Ectodermal cell (in vitro differentiated cells): ENCODE data around the gene MFAP5.
"Not testable (repeated sequence)": the region's sequence is repeated elsewhere in the genome, so short reads cannot be mapped to it uniquely, and the experiment has no call there.

Source experiments
- H3K27ac ChIP-seq: 2 replicates; pipeline ENCODE4 v1.7.0; 2013; ENCODE audit warnings: mild to moderate bottlenecking, low read depth, low read length; ENCODE audit not compliant: insufficient read depth, poor library complexity, severe bottlenecking
- H3K27me3 ChIP-seq: 2 replicates; pipeline ENCODE4 v1.7.0; 2013; ENCODE audit warnings: mild to moderate bottlenecking, low read length; ENCODE audit not compliant: insufficient read depth, control insufficient read depth, poor library complexity, severe bottlenecking
- H3K36me3 ChIP-seq: one replicate; pipeline ENCODE4 v1.7.0; 2013; ENCODE audit warnings: low read length; ENCODE audit not compliant: control insufficient read depth, insufficient read depth
- H3K4me1 ChIP-seq: one replicate; pipeline ENCODE4 v1.7.0; 2013; ENCODE audit warnings: low read length; ENCODE audit not compliant: control insufficient read depth, insufficient read depth
- H3K4me3 ChIP-seq: 2 replicates; pipeline ENCODE4 v1.7.0; 2013; ENCODE audit warnings: low read depth, low read length, control low read depth; ENCODE audit not compliant: insufficient read depth
- H3K9me3 ChIP-seq: 2 replicates; pipeline ENCODE4 v1.7.0; 2013; ENCODE audit warnings: mild to moderate bottlenecking, low read length, moderate library complexity; ENCODE audit not compliant: control insufficient read depth
- WGBS, 2 experiments: methylation state at CpG; one replicate each; pipeline ENCODE4 v1.1.7; 2013; ENCODE audit warnings: missing lambda C conversion rate in 2 of 2; 5-methylcytosine and 5-hydroxymethylcytosine counted together

Gene MFAP5

DNA sequence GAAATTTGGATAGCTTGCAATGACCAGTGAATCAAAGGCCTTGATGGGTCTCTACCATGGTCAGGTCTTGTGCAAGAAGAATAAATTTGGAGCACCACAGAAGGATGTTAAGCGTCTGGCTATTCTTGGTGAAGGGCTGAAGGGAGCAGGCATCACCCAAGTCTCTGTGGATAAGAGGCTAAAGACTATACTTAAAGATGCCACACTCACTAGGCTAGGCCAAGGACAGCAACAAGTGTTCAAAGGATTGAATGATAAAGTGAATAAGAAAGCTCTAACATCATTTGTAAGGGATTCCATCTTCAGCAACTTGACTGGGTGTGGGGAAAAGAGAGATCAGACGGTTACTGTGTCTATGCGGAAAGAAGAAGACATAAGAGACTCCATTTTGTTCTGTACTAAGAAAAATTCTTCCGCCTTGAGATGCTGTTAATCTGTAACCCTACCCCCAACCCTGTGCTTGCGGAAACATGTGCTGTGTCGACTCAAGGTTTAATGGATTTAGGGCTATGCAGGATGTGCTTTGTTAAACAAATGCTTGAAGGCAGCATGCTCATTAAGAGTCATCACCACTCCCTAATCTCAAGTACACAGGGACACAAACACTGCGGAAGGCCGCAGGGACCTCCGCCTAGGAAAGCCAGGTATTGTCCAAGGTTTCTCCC is 27.2 kb downstream of the MFAP5 start:
- H3K36me3 ChIP-seq, H3K4me1 ChIP-seq, H3K27ac ChIP-seq, H3K27me3 ChIP-seq, H3K4me3 ChIP-seq, H3K9me3 ChIP-seq: not testable (repeated sequence)
- WGBS, 2 experiments, result 62 to 76% methylated on average over 7 to 8 of the region's 9 CpGs

DNA sequence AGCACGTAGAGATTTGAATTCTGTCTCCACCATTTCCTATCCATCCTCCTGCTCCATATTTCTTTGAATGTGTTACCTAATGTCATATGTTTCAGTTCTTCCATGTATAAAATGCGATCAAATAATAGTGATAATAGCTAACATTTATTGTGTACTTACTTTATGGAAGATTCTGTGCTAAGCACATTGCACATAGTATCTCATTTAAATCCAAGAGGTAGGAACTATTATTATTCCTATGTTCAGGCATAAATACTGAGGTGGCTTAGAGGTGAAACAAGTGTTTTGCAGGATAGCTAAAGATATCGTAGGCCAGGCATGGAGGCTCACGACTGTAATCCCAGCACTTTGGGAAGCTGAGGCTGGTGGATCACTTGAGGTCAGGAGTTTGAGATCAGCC is 32.5 kb downstream of the MFAP5 start:
- H3K4me1 ChIP-seq, result no peaks in the 10 kb centered on the region
- H3K36me3 ChIP-seq, result no peaks in the 10 kb centered on the region
- no peaks in the 10 kb centered on the region for H3K27me3 ChIP-seq
- H3K27ac ChIP-seq, result no peak overlapping the region
- no peak overlapping the region for H3K4me3 ChIP-seq
- no peaks in the 10 kb centered on the region for H3K9me3 ChIP-seq
- 92% methylated on average over 2 to 3 of the region's 4 CpGs for WGBS, 2 experiments

DNA sequence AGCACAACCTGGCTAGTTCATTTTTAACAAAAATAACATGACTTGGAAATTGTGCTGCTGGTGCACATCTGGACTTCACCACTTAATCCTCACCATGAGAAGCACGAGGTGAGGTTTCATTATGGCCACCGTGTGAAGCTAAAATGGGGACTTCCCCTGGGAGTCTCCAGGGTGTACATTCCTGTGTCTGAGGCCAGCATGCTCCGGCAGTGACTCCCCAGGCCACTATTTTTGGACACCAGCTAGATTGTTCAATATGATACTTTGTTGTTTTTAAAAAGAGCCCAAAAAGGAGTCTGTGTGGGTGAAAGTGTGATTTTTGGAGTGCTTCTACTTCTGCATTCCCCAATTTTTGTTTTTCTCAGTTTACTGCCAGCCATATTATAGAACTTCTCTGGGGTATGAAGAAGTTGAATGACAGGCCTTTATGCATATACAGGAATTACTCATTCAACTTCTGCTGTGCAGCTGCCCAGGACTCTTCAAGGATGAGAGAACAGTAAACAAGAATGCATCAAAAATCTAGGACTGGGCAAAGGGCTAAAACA is 33.1 kb downstream of the MFAP5 start:
- Histone ChIP-seq H3K27me3 (no peaks in the 10 kb centered on the region), H3K27ac (no peak overlapping the region), H3K36me3 (no peaks in the 10 kb centered on the region), H3K4me3 (no peak overlapping the region), H3K4me1 (no peaks in the 10 kb centered on the region), H3K9me3 (no peaks in the 10 kb centered on the region)
- 84 to 85% methylated on average over 3 of the region's 3 CpGs for WGBS, 2 experiments

DNA sequence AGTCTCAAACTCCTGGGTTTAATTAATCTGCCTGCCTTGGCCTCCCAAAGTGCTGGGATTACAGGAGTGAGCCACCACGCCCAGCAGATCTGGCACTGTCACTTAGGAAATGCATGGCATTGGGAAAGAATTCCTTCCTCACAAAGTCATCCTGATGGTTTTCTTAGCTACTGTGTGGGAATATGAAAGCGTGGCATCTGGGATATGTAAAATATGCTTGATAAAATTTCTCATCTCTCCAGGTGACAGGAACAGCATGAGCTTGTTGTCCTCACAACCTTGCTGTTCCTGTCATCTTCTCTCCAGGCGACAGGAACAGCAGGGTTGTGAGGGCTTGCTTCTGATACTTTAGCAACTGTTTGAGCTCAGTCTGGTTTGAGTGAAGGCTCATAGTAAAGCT is 33.9 kb downstream of the MFAP5 start:
- no peak overlapping the region for H3K4me3 ChIP-seq
- 88 to 94% methylated on average over 3 of the region's 3 CpGs for WGBS, 2 experiments
- no peaks in the 10 kb centered on the region for H3K9me3 ChIP-seq
- H3K27ac ChIP-seq, result no peak overlapping the region
- no peaks in the 10 kb centered on the region for H3K27me3 ChIP-seq
- no peaks in the 10 kb centered on the region for H3K4me1 ChIP-seq
- no peaks in the 10 kb centered on the region for H3K36me3 ChIP-seq

DNA sequence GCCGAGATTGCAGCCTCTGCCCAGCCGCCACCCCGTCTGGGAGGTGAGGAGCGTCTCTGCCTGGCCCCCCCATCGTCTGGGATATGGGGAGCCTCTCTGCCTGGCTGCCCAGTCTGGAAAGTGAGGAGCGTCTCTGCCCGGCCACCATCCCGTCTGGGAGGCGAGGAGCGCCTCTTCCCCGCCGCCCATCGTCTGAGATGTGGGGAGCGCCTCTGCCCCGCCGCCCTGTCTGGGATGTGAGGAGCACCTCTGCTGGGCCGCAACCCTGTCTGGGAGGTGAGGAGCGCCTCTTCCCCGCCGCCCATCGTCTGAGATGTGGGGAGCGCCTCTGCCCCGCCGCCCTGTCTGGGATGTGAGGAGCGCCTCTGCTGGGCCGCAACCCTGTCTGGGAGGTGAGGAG is 37.9 kb downstream of the MFAP5 start:
- 94 to 96% methylated on average over 21 to 23 of the region's 26 CpGs for WGBS, 2 experiments
- H3K36me3 ChIP-seq, H3K4me1 ChIP-seq, H3K27ac ChIP-seq, H3K9me3 ChIP-seq, H3K27me3 ChIP-seq, H3K4me3 ChIP-seq: not testable (repeated sequence)

DNA sequence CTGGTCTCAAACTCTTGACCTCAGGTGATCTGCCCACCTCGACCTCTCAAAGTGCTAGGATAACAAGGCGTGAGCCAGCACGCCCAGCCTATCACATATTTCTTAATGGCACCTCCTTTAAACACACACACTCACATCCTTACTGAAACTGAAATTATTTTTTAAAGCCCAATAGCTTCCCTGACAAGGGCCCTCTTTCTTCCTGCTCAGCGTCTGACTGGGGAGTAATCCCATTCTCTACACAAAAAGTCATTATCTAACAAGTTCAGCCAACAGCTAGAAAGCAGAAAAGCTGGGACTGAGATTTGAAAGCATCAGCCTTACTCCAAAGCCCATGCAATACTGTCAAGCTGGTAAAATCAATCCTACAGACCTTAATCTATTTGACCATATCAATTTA is 40.0 kb downstream of the MFAP5 start:
- Histone ChIP-seq H3K4me1 (peaks cover 3% of the 10 kb centered on the region), H3K9me3 (no peaks in the 10 kb centered on the region), H3K27me3 (no peaks in the 10 kb centered on the region), H3K36me3 (no peaks in the 10 kb centered on the region), H3K4me3 (no peak overlapping the region), H3K27ac (no peak overlapping the region)
- WGBS, 2 experiments, result 86 to 92% methylated on average over 4 of the region's 4 CpGs

DNA sequence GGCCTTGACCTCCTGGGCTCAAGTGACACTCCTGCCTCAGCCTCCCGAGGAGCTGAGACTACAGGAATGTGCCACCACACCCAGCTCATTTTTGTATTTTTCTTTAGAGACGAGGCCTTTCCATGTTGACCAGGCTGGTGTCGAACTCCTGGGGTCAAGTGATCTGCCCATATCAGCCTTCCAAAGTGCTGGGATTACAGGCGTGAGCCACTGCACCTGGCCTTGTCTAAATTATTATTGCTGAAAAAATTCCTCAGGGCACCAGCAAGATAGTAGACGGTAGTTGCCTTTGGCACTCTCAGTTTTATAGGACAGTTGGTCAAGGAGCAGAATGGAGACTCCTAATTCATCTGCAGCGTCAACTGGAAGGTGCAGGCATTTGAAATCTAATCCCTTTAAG is 47.4 kb downstream of the MFAP5 start:
- H3K9me3 ChIP-seq, result no peaks in the 10 kb centered on the region
- H3K27me3 ChIP-seq, result no peaks in the 10 kb centered on the region
- WGBS, 2 experiments, result 89% methylated on average over 6 of the region's 6 CpGs
- H3K36me3 ChIP-seq, result no peaks in the 10 kb centered on the region
- H3K4me3 ChIP-seq, result no peak overlapping the region
- H3K4me1 ChIP-seq, result no peaks in the 10 kb centered on the region
- H3K27ac ChIP-seq, result no peak overlapping the region

DNA sequence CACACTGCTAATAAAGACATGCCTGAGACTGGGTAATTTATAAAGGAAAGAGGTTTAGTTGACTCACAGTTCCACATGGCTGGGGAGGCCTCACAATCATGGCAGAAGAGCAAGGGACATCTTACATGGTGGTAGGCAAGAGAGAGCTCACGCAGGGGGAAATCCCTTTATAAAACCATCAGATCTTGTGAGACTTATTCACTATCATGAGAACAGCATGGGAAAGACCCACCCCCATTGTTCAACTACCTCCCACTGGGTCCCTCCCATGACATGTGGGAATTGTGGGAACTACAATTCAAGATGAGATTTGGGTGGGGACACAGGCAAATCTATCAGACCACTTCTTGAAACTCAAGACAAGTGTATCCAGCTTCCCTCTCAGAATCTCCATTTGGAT is 48.7 kb downstream of the MFAP5 start:
- not testable (repeated sequence) for H3K4me3 ChIP-seq, H3K4me1 ChIP-seq, H3K27me3 ChIP-seq, H3K27ac ChIP-seq, H3K36me3 ChIP-seq, H3K9me3 ChIP-seq
- WGBS, 2 experiments, result 83 to 88% methylated on average over 1 of the region's 1 CpG

DNA sequence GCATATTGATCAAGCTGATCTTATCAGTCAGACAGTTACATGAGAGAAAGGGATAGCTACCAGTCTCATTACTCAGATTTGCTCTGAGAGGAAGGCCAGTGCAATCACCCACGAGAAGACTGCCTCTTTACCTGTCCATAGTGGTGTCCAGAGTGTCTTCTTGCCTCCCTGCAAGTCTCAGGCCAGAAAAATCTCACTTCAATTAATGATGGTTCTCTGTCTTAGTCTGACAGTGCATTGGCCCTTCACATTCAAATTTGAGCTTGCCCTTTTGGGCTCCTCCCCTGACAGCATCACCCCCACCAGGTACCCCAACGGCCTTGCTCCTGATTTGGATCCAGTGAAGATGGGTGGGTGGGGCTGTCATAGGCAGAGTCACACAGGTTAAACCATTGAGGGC is 50.0 kb downstream of the MFAP5 start, which contains the start of gene AICDA:
TSS of gene AICDA (minus strand) at position 231 of the 400 bp plus-strand sequence. CDS start at position 139, 92 bp downstream.
- Histone ChIP-seq H3K27me3 (no peaks in the 10 kb centered on the region), H3K27ac (no peak within 1 kb of the TSS), H3K4me1 (no peaks in the 10 kb centered on the region), H3K36me3 (no peaks in the 10 kb centered on the region), H3K4me3 (no peak within 1 kb of the TSS), H3K9me3 (no peaks in the 10 kb centered on the region)
- 78 to 95% methylated on average over 1 to 2 of the region's 2 CpGs for WGBS, 2 experiments

DNA sequence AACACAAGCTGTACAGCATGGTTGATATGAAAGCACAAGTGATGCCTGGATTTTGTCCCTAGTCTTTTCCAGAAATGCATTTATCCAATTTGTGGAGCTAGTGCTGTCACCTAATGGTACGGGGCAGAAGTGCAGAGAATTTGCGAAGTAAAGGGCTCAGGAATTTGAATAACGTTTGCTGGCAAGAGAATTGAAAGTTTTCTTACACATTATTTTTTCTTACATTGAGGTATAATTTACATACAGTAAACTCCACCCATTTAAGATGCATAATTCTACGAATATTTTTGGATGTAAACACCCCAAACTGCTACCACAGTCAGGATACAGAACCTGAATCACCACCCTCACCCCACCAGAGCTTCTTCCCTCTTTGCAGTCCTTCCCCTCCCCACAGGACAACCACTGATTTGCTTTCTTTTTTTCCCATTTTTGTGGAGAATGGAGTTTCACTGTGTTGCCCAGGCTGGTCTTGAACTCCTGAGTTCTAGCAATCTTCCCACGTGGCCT is 53.5 kb downstream of the MFAP5 start:
- 24 to 32% methylated on average over 3 to 5 of the region's 5 CpGs for WGBS, 2 experiments
- H3K27me3 ChIP-seq, result no peaks in the 10 kb centered on the region
- no peak overlapping the region for H3K4me3 ChIP-seq
- no peaks in the 10 kb centered on the region for H3K9me3 ChIP-seq
- H3K27ac ChIP-seq, result no peak overlapping the region
- no peaks in the 10 kb centered on the region for H3K4me1 ChIP-seq
- no peaks in the 10 kb centered on the region for H3K36me3 ChIP-seq
